PC-3 (cell line): ENCODE measurements around the gene FUBP1.

ENCODE experiments used
- CTCF ChIP-seq: fragments of 300-600 bp; sonication (generic); conservative IDR thresholded peaks from 2 replicates; pipeline ENCODE4 v1.5.1; 2017; ENCODE audit warnings: antibody characterized with exemption, low read depth, mild to moderate bottlenecking, low read length
- EZH2 ChIP-seq: fragments of 300-600 bp; sonication (generic); IDR thresholded peaks from one replicate; pipeline ENCODE4 v1.6.1; 2017; ENCODE audit warnings: antibody characterized with exemption, mild to moderate bottlenecking, low read length; ENCODE audit not compliant: unreplicated experiment
- EZH2phosphoT487 ChIP-seq: fragments of 300-600 bp; sonication (generic); IDR thresholded peaks from 2 replicates; pipeline ENCODE4 v1.6.1; 2018; ENCODE audit warnings: mild to moderate bottlenecking, antibody characterized with exemption, low read length, borderline replicate concordance

GRCh38 chr1:77956464-77956863, 22.4 kb downstream of the FUBP1 start:
- TF ChIP-seq CTCF (no peak), EZH2 (no peak), EZH2phosphoT487 (no peak)
